Activated CD4-positive, alpha-beta memory T cell treated with anti-CD3 and anti-CD28 coated beads, Interleukin-2, amount 10 ng/mL, durations not matched to agents 7 days and 5 days (primary cell): ENCODE results near the gene NCOA7. TPM values are rescaled to one million over a fixed set of nuclear protein-coding genes. Genes with fewer than 3 reads are reported as not detected.
"Not testable (repeated sequence)": the region's sequence is repeated elsewhere in the genome, so short reads cannot be mapped to it uniquely, and the experiment has no call there.

Source experiments
- CTCF ChIA-PET: fragments of 350-600 bp; sonication (Branson Sonifier 250); formaldehyde crosslinking; loops from one replicate; lab custom pipeline; 2021; ENCODE audit warnings: antibody characterized with exemption, inconsistent platforms; lab: Charles Lee
- POLR2A ChIA-PET: fragments of 350-600 bp; sonication (Branson Sonifier 250); formaldehyde crosslinking; loops from one replicate; lab custom pipeline; 2021; ENCODE audit warnings: antibody characterized with exemption; lab: Charles Lee
- DNase-seq: peaks from one replicate; pipeline ENCODE4 v3.0.0-alpha.2; 2020
- H3K27ac Mint-ChIP-seq: one replicate; pipeline ENCODE4 v1.8.0; 2021; ENCODE audit warnings: mild to moderate bottlenecking, mixed read lengths
- H3K27me3 Mint-ChIP-seq: one replicate; pipeline ENCODE4 v1.8.0; 2021; ENCODE audit warnings: mixed read lengths
- H3K36me3 Mint-ChIP-seq: one replicate; pipeline ENCODE4 v1.8.0; 2021; ENCODE audit warnings: low read depth, mixed read lengths
- H3K4me1 Mint-ChIP-seq: one replicate; pipeline ENCODE4 v1.8.0; 2021; ENCODE audit warnings: mixed read lengths
- H3K4me3 Mint-ChIP-seq: one replicate; pipeline ENCODE4 v1.8.0; 2021; ENCODE audit warnings: mild to moderate bottlenecking, mixed read lengths
- H3K9me3 Mint-ChIP-seq: one replicate; pipeline ENCODE4 v1.8.0; 2021; ENCODE audit warnings: mixed read lengths
- total RNA-seq, 2 experiments: library from RNA; stranded (reverse); gene quantifications; one replicate each; pipeline ENCODE4 v1.2.3, GENCODE V29; 2021

The NCOA7 gene
- total RNA-seq, 2 experiments from 2014 or later, result 45.2 to 49.9 TPM

- H3K4me1 Mint-ChIP-seq, result no peaks in the 10 kb centered on the region
- ChIA-PET CTCF (interaction anchor here (0.6 to 20.5 kb wide), 2 partner anchors 448 to 568 kb away, joined by 3 to 194 read pairs; no protein-coding TSS in a partner anchor), POLR2A (no interaction called here)
- no peaks in the 10 kb centered on the region for H3K9me3 Mint-ChIP-seq
- H3K4me3 Mint-ChIP-seq, result no peak overlapping the region
- no peak for DNase-seq
- peaks cover 48% of the 10 kb centered on the region for H3K27me3 Mint-ChIP-seq
- H3K27ac Mint-ChIP-seq, result no peak overlapping the region
- H3K36me3 Mint-ChIP-seq, result no peaks in the 10 kb centered on the region
Measured at GRCh38 chr6:125759959-125760457, 30.8 kb upstream of the NCOA7 start.

DNA sequence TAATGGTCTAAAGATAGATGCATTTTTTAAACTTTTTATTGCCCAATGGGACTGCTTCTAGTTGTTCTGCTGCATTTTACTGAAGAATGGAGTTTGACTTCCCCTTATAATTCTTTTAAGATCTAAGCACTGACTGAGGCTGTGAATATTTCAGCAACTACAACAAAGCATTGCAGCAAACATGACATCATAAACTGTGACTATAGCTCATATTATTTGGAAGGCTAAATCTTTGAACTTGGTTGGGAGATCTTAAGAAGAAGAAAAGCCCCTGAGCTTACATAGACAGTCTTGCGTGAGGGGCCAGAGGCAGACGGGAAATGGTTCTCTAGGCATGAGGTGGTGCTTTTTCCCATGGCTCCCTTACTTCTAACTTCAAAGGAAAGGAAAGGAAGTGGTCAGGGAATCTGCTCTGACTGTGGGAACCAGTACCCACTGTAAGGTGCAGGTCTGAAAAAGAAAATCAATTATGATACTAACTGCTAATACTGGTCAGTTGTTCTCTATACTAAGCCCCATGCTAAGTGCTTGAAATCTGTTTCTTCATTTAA lies 26.6 kb upstream of the NCOA7 start:
- no peak for DNase-seq
- H3K4me3 Mint-ChIP-seq, result no peak overlapping the region
- H3K4me1 Mint-ChIP-seq, result no peaks in the 10 kb centered on the region
- H3K36me3 Mint-ChIP-seq, result no peaks in the 10 kb centered on the region
- no peak overlapping the region for H3K27ac Mint-ChIP-seq
- H3K27me3 Mint-ChIP-seq, result peaks cover 60% of the 10 kb centered on the region
- H3K9me3 Mint-ChIP-seq, result no peaks in the 10 kb centered on the region
- POLR2A ChIA-PET, result interaction anchor here (1.1 to 1.3 kb wide), 2 partner anchors 141 to 192 kb away, joined by 3 read pairs; no protein-coding TSS in a partner anchor
- CTCF ChIA-PET, result interaction anchor here (1.2 to 20.5 kb wide), 4 partner anchors 12 to 452 kb away, joined by 4 to 194 read pairs (median 8); partner anchors contain the start of gene HINT3

DNA sequence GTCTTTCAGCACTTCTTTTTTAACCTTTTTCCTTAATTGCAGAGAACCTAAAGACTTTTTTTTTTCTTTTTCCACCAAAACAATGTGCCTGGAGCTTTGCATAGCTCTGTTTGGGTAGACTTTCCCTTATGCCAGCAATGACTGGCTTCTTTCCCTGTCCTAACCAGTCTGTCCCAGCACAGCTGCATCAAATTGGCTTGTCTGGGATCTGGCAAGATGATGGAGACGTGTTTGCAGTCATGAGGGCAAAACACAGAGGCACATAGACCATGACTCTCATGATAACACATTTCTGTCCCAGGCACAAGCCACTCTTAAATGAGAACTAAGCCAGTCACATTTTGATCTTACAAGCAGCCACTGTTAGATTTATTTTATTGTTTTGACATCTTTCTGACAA lies 24.8 kb upstream of the NCOA7 start:
- DNase-seq, result no peak
- Mint-ChIP-seq H3K9me3 (no peaks in the 10 kb centered on the region), H3K4me3 (no peak overlapping the region), H3K36me3 (no peaks in the 10 kb centered on the region), H3K4me1 (peaks cover 2% of the 10 kb centered on the region), H3K27me3 (peaks cover 48% of the 10 kb centered on the region), H3K27ac (no peak overlapping the region)
- CTCF ChIA-PET, result interaction anchor here (0.7 to 20.5 kb wide), 5 partner anchors 9 to 454 kb away, joined by 3 to 194 read pairs (median 5); partner anchors contain the start of gene HINT3
- POLR2A ChIA-PET, result interaction anchor here (1.7 kb wide), 1 partner anchor 12 kb away, joined by 3 read pairs; no protein-coding TSS in a partner anchor

- Mint-ChIP-seq H3K36me3 (no peaks in the 10 kb centered on the region), H3K9me3 (no peaks in the 10 kb centered on the region), H3K27ac (no peak overlapping the region), H3K27me3 (peaks cover 43% of the 10 kb centered on the region), H3K4me3 (no peak overlapping the region), H3K4me1 (peaks cover 2% of the 10 kb centered on the region)
- CTCF ChIA-PET, result interaction anchor here (0.5 to 20.5 kb wide), 5 partner anchors 10 to 1113 kb away, joined by 4 to 194 read pairs (median 6); no protein-coding TSS in a partner anchor
- POLR2A ChIA-PET, result no interaction called here
- no peak for DNase-seq
Measured at GRCh38 chr6:125766641-125767040, 24.1 kb upstream of the NCOA7 start.

DNA sequence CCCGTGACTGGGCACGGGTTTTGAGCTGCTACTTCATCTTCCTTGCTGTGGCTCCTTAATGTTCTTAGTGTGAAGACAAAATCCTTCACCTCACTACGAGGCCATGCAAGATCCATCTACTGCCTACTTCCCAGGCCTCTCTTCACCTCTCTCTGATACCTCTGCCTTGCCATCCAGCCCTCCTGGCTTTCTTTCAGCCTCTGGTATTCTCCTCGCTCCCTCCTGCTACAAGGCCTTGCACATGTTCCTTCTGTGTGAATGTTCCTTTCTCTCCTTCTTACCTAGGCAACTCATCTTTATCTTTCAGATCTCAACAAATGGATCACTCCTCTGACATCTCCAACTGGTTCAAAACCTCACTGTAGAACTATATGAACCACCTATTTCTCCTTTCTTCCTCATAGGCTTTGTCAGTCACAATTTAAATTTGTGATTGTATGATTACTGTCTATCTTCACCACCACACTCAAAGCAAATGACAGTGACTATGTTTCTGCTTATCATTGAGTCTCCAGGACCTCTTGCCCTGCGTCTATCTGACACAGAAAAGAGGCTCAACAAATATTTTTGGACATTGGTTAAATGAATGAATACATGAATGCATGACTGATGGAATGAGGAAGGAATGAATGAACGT lies 21.5 kb upstream of the NCOA7 start:
- ChIA-PET CTCF (interaction anchor here (0.6 to 20.5 kb wide), 4 partner anchors 10 to 457 kb away, joined by 3 to 194 read pairs (median 4); no protein-coding TSS in a partner anchor), POLR2A (no interaction called here)
- H3K4me3 Mint-ChIP-seq, result no peak overlapping the region
- no peaks in the 10 kb centered on the region for H3K36me3 Mint-ChIP-seq
- no peak for DNase-seq
- H3K4me1 Mint-ChIP-seq, result peaks cover 2% of the 10 kb centered on the region
- H3K9me3 Mint-ChIP-seq, result no peaks in the 10 kb centered on the region
- H3K27me3 Mint-ChIP-seq, result peaks cover 37% of the 10 kb centered on the region
- H3K27ac Mint-ChIP-seq, result no peak overlapping the region

GRCh38 chr6:125773387-125774341 lies 17.1 kb upstream of the NCOA7 start:
- CTCF ChIA-PET, result interaction anchor here (1.0 kb wide), 1 partner anchor 183 kb away, joined by 3 read pairs; the partner anchor contains the start of gene HINT3

DNA sequence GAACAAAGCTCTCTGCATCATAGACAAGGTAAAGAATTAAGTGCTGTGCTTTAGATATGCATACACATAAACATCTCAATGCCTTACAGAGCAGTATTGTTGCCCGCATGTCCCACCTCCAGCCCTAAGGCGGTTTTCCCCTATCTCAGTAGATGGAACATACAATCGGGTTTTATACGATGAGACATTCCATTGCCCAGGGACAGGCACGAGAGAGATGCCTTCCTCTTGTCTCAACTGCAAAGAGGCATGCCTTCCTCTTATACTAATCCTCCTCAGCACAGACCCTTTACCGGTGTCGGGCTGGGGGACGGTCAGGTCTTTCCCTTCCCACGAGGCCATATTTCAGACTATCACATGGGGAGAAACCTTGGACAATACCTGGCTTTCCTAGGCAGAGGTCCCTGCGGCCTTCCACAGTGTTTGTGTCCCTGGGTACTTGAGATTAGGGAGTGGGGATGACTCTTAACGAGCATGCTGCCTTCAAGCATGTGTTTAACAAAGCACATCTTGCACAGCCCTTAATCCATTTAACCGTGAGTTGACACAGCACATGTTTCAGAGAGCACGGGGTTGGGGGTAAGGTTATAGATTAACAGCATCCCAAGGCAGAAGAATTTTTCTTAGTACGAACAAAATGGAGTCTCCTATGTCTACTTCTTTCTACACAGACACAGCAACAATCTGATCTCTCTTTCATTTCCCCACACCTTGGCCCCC lies 14.5 kb upstream of the NCOA7 start:
- CTCF ChIA-PET, H3K36me3 Mint-ChIP-seq: not testable (repeated sequence)
- H3K27me3 Mint-ChIP-seq, result peaks cover 28% of the 10 kb centered on the region

More at GRCh38 chr6:125773387-125774341, 17.1 kb upstream of the NCOA7 start:
- Mint-ChIP-seq H3K4me1 (peaks cover 2% of the 10 kb centered on the region), H3K4me3 (no peak overlapping the region), H3K36me3 (no peaks in the 10 kb centered on the region), H3K9me3 (no peaks in the 10 kb centered on the region), H3K27ac (no peak overlapping the region), H3K27me3 (peaks cover 32% of the 10 kb centered on the region)
- no peak for DNase-seq
- POLR2A ChIA-PET, result no interaction called here

DNA sequence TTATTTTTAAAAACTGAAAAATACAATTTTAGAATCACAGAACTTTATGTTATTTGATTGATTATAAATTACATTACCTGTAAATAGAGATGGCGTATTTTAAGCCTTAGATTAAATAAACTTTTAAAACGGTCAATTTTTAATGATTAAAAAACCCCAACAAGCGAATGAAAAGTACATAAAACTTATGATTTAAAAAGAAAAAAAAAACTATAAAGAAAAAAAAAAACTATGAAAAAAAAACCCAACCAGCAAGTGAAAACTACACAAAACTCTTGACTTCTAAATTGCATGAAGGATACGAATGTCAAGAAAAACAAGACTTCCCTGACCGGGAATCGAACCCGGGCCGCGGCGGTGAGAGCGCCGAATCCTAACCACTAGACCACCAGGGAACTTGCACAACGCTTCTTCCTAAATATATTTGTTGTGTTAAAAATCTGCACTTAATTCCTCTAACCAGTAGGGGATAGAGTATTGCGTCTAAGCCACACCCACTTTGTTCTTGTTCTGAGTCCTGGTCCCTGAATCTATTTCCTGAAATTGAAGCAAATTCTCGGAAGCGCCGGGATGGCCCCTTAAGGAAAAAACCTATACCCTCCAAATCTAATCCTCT lies 10.7 kb upstream of the NCOA7 start:
- H3K27ac Mint-ChIP-seq, result no peak overlapping the region
- CTCF ChIA-PET, result interaction anchor here (1.0 to 5.7 kb wide), 14 partner anchors 10 to 206 kb away, joined by 3 to 98 read pairs (median 4); partner anchors contain the start of genes HINT3, NCOA7 and TRMT11
- H3K27me3 Mint-ChIP-seq, result peaks cover 18% of the 10 kb centered on the region
- peak; percentile 86 for DNase-seq
- no peaks in the 10 kb centered on the region for H3K9me3 Mint-ChIP-seq
- no peak overlapping the region for H3K4me3 Mint-ChIP-seq
- peaks cover 13% of the 10 kb centered on the region for H3K4me1 Mint-ChIP-seq
- POLR2A ChIA-PET, result interaction anchor here (0.7 to 4.8 kb wide), 17 partner anchors 11 to 560 kb away, joined by 3 to 299 read pairs (median 9); partner anchors contain the start of genes CENPW, HDDC2, HINT3 and NCOA7
- H3K36me3 Mint-ChIP-seq, result peaks cover 4% of the 10 kb centered on the region

More for the DNA sequence above, 14.5 kb upstream of the NCOA7 start:
- DNase-seq, H3K4me3 Mint-ChIP-seq, H3K27ac Mint-ChIP-seq, H3K9me3 Mint-ChIP-seq, H3K4me1 Mint-ChIP-seq: not testable (repeated sequence)
- POLR2A ChIA-PET, result interaction anchor here (3.7 kb wide), 1 partner anchor 15 kb away, joined by 21 read pairs; the partner anchor contains the start of gene NCOA7

DNA sequence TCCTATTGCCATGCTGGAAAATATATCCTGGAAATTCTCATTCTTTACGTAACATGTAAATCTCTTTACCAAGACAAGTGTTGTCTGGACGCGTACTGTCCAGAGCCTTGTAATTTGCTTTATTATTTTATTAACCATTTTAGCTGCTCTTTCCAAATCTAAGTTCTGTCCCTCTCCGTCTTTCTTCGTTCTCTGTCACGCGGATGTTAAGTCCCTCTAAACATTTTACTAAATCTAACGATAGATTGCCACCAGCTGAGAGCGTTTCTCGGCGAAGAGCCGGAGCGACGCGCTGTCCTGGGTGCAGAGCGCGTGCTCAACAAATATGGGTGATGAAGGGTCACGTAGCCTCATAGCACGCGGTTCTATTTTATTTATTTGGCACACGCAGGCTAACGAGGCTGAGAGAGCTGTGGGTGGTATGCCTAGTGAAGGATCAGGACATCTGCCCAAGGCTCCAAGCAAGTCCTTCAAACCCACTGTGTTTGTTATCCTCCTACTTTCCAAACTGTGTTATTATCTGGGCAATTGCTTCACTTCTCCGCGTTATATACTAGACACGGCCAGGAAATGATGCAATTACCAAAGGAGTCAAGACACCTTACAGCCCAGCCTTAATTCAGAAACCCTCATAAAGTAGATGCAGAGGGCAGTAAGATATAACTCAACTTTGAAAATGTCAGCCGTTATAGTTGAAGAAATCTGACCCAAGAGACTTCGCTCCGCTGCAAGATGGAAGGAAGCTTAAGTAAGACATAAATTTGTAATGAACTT lies 10.0 kb upstream of the NCOA7 start:
- peak; percentile 65 for DNase-seq
- peaks cover 5% of the 10 kb centered on the region for H3K36me3 Mint-ChIP-seq
- peaks cover 13% of the 10 kb centered on the region for H3K4me1 Mint-ChIP-seq
- H3K27ac Mint-ChIP-seq, result no peak overlapping the region
- no peak overlapping the region for H3K4me3 Mint-ChIP-seq
- POLR2A ChIA-PET, result interaction anchor here (0.7 to 4.8 kb wide), 27 partner anchors 11 to 560 kb away, joined by 3 to 299 read pairs (median 5); partner anchors contain the start of genes CENPW, HDDC2, HINT3 and NCOA7
- no peaks in the 10 kb centered on the region for H3K9me3 Mint-ChIP-seq
- CTCF ChIA-PET, result interaction anchor here (1.0 to 5.7 kb wide), 19 partner anchors 10 to 560 kb away, joined by 3 to 98 read pairs (median 4); partner anchors contain the start of genes CENPW, HINT3, NCOA7 and TRMT11
- peaks cover 13% of the 10 kb centered on the region for H3K27me3 Mint-ChIP-seq

GRCh38 chr6:125781314-125781868 lies 9.4 kb upstream of the NCOA7 start:
- peak; percentile 69 for DNase-seq
- ChIA-PET POLR2A (interaction anchor here (0.7 to 4.8 kb wide), 26 partner anchors 11 to 559 kb away, joined by 3 to 299 read pairs (median 5); partner anchors contain the start of genes CENPW, HINT3, NCOA7 and TRMT11), CTCF (interaction anchor here (0.9 to 5.7 kb wide), 19 partner anchors 9 to 559 kb away, joined by 3 to 98 read pairs (median 4); partner anchors contain the start of genes CENPW, HINT3, NCOA7 and TRMT11)
- Mint-ChIP-seq H3K4me1 (peaks cover 15% of the 10 kb centered on the region), H3K27ac (no peak overlapping the region), H3K36me3 (peaks cover 10% of the 10 kb centered on the region), H3K27me3 (peaks cover 11% of the 10 kb centered on the region), H3K4me3 (no peak overlapping the region), H3K9me3 (no peaks in the 10 kb centered on the region)
